GM12892 (cell line): ENCODE measurements around the gene SAMD1.

ENCODE experiments used
- POLR2A ChIP-seq: IDR thresholded peaks from 2 replicates; pipeline ENCODE4 v1.6.1; 2011; ENCODE audit warnings: low read depth, low read length, control low read depth
- POLR2AphosphoS5 ChIP-seq: IDR thresholded peaks from 2 replicates; pipeline ENCODE4 v1.6.1; 2011; ENCODE audit warnings: low read depth, low read length, control low read depth

- TF ChIP-seq POLR2A (no peak), POLR2AphosphoS5 (no peak)
These were observed 49.4 kb upstream of the SAMD1 start for GRCh38 chr19:14139944-14140343.
